Suprapubic skin (tissue), 4 donors: Measurements from ENCODE around the gene RNF144B.

Source experiments
- CTCF ChIP-seq, 2 donors: fragments of 200-600 bp in 1 of 2; fragments of 450-650 bp in 1 of 2; sonication (generic) in 1 of 2; IDR thresholded peaks; one replicate each; pipeline ENCODE4 v1.5.1; 2016 to 2019; ENCODE audit warnings: antibody characterized with exemption in 2 of 2, mild to moderate bottlenecking in 1 of 2, moderate library complexity in 1 of 2
- POLR2A ChIP-seq, 2 donors: fragments of 450-650 bp; IDR thresholded peaks; one replicate each; pipeline ENCODE4 v1.6.1; 2017; ENCODE audit warnings: antibody characterized with exemption in 2 of 2, mild to moderate bottlenecking in 2 of 2, moderate library complexity in 2 of 2
- POLR2AphosphoS5 ChIP-seq, 3 donors: sonication (generic); formaldehyde crosslinking; IDR thresholded peaks; one replicate each; pipeline ENCODE4 v1.6.1; 2017; ENCODE audit warnings: antibody characterized with exemption in 3 of 3

GRCh38 chr6:18393698-18394097 is 6.5 kb downstream of the RNF144B start:
- TF ChIP-seq POLR2AphosphoS5 (IDR thresholded peaks at IDR 0.05), result no peak
- TF ChIP-seq CTCF (IDR thresholded peaks at IDR 0.05), result no peak
- TF ChIP-seq POLR2A (IDR thresholded peaks at IDR 0.05), result no peak
